HG03442 (cell line): ENCODE results near the gene MPLKIP.
"Not testable (repeated sequence)": the region's sequence is repeated elsewhere in the genome, so short reads cannot be mapped to it uniquely, and the experiment has no call there.

Source experiments
- ATAC-seq: cut with Tn5 transposase; IDR thresholded peaks from one replicate; pipeline ENCODE4 v1.9.1; 2021; ENCODE audit warnings: mild to moderate bottlenecking, moderate library complexity; ENCODE audit not compliant: unreplicated experiment

The MPLKIP gene

DNA sequence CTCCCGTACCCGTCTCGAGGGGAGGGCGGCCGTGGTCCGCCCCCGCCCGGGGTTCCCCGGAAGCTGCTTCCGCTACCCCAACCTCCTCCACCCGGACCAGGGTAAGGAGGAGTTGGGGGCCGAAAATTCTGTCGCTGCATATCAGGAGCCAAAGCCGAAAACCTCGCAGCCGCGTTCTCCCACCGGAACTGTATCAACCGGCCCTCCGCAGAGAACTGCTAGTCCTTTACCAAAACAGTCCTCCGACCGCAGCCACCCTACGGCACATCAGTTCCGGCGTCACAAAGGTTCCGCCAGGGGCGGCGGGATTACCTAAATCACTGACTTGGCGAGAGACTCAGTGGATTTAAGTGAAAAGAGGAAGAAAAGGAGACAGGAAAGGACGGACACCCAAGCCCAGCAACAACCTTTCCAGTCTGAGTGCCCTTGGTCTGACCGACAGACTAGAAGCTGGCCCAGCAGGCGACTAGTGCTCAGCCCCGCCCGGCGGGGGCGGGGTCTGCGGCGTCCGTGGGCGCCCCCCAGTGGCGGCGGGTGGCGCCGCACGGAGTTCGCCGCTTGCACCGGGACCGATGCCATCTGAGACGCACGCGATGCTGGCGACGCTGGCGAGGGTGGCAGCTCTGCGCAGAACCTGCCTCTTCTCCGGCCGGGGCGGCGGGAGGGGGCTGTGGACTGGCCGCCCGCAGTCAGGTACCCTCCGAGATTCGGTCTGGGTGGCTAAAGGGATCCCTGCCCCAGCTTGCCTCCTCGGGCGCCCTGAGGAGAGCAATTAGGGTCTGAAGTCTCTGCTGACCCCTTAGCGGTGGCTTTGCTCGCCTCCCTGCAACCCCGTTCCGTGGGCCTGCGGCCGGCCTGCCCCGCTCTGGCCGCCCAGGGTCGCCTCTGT, at the start of gene MPLKIP, which contains the start of gene SUGCT:
Gene MPLKIP, minus strand, starts transcription at position 195 of the 889 bp plus-strand sequence. Its CDS starts 55 bp downstream, at position 140.
Gene SUGCT, plus strand, starts transcription at position 578 of the 889 bp plus-strand sequence.
- peak; percentile 88 for ATAC-seq

DNA sequence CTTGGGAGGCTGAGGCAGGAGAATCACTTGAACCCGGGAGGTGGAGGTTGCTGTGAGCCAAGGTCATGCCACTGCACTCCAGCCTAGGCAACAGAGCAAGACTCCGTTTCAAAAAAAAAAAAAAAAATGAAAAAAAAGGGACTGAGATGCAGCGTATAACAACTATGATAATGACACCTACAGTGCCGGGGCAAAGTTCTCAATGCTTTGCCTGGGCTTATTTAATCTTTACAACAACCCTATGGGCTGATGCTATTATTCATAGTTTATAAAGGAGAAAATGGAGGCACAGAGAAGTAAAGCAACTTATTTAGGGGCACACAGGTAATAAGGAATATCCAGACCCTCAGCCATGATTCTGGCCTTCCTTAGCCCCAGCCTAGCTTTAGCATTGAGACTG, 48.0 kb upstream of the MPLKIP start:
- ATAC-seq: no peak

DNA sequence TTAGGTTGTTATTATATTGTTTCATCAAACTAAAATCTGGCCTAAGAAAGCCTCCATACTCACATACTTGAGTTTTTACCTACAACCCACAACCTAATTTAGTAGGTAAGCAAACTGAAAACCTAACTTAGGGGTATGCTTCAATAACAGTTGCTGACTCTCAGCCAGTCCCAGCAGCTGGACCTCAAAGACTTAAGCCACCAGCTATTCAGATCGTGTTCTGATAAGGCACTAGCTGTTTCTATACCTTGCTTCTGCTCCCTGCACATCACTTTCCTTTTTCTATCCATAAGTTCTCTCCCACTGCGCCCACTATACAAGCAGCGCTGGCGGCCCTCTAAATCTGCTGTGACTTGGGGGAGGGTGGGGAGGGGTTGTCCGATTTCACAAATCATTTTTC, 42.6 kb upstream of the MPLKIP start:
- no peak for ATAC-seq

DNA sequence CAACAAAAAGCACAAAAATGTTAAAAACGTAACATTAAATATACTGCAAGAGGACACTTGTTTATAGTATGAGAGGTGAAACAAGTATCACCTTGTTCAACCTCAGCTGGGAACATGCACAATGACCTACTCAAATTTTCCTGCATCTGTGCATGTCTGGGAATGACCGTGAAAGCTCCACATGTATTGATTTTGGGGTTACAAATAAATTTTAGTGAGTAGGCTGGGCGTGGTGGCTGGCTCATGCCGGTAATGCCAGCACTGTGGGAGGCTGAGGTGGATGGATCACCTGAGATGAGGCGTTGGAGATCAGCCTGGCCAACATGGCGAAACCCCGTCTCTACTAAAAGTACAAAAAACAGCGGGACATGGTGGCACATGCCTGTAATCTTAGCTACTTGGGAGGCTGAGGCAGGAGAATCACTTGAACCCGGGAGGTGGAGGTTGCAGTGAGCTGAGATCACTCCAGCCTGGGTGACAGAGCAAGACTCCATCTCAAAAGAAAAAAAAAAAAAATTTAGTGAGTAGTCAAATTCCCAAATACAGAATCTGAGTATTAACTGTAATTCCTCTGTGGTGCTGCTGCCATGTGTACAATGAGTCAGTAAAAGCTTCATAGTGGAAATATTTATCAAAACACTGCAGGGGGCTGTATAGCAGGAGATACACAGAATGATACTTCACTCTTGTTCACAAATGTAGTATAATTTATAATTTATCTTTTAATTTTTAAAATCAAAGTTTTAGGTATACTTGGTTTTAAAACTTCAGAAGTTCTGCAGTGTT, 41.5 kb upstream of the MPLKIP start:
- ATAC-seq: no peak

DNA sequence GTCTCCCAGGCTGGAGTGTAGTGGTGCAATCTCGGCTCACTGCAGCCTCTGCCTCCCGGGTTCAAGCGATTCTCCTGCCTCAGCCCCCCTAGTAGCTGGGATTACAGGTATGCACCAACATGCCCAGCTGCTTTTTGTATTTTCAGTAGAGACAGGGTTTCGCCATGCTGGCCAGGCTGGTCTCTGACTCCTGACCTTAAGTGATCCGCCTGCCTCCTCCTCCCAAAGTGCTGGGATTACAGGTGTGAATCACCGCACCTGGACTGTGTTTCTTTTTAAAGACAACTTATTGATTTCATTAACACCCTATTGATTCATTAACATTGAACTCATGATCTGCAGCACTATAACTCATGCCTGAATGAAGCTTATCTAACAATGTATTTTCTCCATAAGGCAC, 40.8 kb upstream of the MPLKIP start:
- not testable (repeated sequence) for ATAC-seq

DNA sequence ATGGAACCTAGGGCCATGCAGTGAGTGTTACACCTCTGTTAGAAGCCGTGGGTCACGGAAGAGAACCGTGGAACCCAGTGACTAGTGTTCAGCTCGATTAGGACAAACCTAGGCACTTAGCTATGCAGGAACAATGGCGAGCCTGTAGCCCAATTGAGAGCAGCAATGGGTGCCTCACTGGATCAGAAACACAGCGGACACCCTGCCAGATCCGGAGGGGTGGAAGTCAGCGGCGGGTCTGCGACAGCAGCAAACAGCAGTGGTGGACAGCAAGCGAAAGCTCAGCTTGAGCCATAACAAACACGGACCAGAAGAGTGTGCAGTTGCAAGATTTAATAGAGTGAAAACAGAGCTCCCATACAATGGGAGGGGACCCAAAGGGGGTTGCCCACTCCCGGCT, 38.7 kb upstream of the MPLKIP start:
- not testable (repeated sequence) for ATAC-seq

DNA sequence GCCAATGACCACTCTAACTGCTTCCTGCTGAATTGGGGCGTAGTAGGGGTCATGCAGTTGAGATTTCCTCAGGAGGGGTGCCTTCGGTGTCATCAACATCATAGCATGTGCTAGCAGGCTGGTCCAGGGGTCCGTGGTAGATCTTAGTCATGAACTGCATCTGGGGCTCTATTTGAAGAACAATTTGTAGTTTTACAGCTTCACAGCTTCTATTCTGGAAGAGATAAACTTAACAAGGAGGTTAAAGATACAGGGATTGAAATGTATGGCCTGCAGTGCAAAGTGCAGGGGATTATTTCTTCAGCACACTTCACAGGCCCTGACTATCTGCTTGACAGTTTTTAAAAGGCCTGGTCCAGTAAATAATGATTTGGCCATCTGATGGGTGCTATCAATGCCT, 33.8 kb upstream of the MPLKIP start:
- ATAC-seq: not testable (repeated sequence)

DNA sequence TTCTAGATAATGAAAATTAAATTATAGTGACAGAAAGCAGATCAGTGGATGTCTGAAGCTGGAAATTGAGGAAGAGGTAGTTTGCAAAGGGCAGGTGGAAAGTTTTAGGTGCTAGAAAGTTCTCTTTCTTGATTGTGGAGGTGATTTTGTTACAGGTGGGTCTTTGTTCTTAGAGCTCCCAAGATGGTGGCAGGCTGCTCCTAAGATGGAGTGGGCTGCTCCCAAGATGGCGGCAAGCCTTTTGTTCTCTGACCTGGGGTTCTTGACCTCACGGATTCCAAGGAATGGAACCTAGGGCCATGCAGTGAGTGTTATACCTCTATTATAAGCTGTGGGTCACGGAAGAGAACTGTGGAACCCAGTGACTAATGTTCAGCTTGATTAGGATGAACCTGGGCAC, 32.9 kb upstream of the MPLKIP start:
- ATAC-seq: no peak

DNA sequence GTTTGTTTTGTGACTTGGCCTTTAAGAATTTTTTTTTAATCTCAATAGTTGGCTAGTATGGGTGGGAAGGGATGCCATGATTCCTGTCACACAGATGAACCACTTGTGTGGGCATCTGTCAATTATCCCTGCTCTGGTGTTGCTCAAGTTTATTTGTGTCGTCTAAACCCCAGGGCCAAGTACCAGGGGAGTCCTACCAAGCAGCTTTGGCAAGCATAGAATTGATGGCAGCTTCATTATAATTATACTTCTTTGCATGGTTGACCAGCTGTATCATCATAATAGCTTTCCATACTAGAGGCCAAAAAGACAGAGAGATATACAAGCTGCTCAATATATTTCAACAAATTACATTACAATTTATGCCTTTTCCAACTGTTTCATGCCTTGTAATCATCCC, 30.8 kb upstream of the MPLKIP start:
- ATAC-seq: no peak

DNA sequence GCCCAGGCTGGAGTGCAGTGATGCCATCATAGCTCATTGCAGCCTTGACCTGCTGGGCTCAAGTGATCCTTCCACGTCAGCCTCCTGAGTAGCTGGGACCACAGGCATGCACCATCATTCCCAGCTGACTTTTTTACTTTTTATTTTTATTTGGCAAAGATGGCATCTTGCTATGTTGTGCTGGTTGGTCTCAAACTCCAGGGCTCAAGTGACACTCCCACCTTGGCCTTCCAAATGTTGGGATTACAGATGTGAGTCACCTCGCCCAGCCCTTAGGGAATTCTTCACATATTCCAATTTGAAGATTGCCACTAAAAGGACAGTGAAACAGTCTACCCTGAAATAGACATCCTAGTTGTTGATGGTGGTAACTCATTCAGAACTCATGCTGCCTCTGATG, 28.1 kb upstream of the MPLKIP start:
- ATAC-seq: no peak

DNA sequence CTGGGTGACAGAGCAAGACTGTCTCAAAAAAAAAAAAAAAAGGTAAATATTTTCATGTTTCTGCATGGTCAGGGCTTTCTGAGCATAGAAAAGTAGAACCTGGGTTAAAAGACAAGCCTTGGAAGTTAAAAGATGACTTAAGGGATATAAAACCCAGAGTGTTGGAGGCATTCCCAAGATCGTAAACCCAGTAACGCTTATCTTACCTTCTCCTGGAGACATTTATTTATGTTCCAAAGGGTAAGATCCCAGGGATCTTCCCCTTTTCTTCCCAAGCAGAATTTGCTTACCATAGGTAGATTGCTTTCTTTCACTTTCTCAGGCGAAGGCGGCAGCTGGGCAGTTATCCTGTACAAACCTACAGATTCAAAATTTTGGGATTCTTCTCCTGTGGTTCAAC, 22.6 kb upstream of the MPLKIP start:
- ATAC-seq: no peak

DNA sequence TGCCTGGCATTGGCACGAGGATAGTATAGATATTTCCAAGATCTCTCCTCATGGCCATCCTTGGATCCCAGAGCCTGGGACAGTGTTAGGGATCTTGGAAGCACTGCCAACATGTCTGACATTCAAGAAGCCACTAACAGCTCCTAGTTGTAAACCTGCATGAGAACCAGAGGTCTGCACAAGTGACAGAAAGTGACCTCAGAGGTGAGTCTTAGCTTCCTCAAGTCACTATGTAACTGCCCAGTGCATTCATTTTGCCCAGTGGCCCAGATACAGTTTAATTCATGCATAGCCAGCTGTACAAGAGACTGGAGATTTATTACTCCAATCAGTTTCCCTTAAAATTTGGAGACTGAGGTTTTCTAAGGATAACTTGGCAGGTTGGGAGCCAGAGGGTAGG, 17.1 kb upstream of the MPLKIP start:
- no peak for ATAC-seq

DNA sequence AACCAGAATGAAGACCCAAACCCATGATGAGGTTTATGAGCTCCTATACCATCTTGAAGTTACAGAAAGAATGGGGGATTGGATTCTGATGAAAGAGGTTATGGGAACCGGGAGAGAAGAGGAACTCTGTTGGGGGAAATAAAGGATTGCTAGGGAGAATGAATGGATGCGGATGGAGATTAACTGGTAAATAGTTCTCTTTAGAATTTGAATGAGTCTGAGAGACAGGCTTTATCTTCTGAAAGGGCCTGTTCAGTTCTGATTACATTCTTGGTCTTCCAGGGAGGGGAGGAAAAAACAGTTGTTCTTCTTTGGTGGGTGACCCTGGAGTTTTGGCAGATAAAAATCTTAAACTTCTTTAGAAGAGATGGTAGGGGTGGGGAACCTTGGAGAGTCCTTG, 14.2 kb upstream of the MPLKIP start:
- ATAC-seq: no peak

DNA sequence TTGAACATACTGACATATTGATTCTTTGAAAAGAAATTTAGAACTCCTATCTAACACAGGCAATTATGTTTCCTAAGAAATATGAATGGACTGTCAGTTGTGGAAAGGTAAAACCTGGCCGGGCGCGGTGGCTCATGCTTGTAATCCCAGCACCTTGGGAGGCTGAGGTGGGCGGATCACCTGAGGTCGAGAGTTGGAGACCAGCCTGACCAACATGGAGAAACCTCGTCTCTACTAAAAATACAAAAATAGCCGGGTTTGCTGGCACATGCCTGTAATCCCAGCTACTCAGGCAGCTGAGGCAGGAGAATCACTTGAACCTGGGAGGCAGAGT, 13.8 kb upstream of the MPLKIP start:
- ATAC-seq: not testable (repeated sequence)

DNA sequence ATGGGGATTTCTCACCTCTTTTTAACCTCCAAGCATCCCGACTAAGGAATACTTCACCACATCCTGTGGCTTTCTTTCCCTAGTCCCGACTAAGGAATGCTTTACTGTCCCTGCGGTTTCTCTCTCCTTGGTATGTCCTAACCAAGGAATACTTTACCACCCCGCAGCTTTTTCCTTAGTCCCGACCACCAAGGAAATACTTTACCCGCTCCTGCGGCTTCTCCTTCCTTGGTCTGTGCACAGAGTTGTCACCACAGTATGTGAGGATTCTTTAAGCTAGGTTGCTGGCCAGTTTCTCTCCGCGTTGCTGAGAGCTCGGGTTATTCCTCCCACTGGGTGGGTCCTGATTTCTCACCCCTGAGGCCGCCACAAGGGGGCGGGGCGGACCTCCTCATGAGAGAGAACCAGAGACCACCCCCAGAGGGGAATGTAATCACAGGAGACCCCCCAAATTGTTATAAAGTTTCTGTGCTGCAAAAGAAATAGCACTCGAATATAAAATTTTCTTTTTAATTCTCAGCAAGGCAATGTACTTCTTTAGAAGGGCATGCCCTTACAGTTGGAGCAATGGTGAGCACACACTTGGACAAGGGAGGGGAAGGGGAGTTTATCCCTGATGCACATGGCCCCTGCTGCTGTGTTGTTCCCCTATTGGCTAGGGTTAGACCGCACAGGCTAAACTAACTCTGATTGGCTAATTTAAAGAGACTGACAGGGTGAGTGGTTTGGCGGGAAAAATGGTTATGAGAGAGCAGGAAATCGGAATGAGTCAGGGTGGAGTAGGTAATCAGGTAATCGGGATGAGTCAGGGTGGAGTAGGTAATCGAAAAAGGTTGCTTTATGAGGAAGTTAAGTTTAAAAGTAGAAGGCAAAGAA, 13.2 kb upstream of the MPLKIP start:
- no peak for ATAC-seq

DNA sequence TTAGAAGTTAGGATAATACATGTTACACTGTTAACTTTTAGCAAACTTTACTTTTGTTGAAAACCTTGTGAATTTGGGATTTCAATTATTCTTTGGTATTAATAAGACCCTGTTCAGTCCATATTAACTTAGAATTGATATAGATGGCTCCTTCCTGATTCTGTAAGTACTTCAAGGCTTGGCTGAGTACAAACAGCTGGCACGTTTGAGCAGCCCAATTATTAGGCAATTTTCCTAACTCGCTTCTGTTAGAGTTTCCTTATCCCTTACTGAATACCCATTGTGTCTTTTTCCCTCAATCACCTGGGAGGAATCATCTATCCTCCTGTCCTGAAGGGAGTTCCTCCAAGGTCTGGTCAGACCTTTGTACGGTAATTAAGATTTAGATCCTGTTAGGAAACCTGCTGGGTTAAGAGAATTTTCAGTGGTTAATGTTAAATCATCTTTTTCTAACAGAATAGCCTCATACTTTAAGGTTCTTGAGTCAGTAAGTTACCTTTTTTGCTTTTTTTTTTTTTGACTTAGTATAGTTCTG, 11.2 kb upstream of the MPLKIP start:
- not testable (repeated sequence) for ATAC-seq

DNA sequence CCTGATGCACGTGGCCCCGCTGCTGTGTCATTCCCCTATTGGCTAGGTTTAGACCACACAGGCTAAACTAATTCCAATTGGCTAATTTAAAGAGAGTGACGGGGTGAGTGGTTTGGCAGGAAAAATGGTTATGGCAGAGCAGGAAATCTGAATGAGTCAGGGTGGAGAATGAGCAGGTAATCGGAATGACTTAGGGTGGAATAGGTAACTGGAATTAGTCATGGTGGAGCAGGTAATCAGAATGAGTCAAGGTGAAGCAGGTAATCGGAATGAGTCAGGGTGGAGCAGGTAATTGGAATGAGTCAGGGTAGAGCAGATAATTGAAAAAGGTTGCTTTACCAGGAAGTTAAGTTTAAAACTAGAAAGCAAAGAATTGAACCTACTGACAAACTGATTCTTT, 7.5 kb upstream of the MPLKIP start:
- not testable (repeated sequence) for ATAC-seq

DNA sequence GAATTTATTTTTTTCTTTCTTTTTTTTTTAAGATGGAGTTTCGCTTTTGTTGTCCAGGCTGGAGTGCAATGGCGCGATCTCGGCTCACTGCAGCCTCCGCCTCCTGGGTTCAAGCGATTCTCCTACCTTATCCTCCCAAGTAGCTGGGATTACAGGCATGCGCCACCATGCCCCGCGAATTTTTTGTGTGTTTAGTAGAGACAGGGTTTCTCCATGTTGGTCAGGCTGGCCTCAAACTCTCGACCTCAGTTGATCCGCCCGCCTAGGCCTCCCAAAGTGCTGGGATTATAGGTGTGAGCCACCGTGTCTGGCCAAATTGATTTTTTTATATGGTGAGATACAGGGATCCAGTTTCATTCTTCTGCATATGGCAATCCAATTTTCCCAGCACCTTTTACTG, 5.5 kb upstream of the MPLKIP start:
- not testable (repeated sequence) for ATAC-seq

DNA sequence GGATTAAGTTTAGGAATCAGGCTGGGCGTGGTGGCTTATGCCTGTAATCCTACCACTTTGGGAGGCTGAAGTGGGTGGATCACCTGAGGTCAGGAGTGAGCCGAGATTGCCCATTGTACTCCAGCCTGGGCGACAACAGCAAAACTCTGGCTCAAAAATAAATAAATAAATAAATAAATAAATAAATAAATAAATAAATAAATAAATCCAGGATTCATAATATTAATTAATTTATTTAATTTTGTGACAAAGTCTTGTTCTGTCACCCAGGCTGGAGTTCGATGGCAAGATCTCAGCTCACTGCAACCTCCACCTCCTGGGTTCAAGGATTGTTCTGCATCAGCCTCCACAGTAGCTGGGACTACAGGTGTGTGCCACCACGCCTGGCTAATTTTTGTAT, 4.6 kb upstream of the MPLKIP start:
- ATAC-seq: no peak

DNA sequence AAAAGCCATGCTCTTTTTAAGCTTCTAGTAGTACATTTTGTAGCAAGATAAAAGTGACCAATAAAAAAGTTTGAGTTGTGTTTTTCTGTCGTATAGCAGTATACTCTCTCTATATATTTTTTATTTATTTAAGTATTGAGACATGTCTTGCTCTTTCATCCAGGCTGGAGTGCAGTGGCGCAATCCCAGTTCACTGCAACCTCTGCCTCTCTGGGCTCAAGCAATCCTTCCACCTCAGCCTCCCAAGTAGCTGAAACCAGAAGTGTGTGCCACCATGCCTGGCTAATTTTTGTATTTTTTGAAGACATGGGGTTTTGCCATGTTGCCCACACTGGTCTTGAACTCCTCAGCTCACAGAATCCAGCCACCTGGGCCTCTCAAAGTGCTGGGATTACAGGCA, 3.1 kb upstream of the MPLKIP start:
- no peak for ATAC-seq

DNA sequence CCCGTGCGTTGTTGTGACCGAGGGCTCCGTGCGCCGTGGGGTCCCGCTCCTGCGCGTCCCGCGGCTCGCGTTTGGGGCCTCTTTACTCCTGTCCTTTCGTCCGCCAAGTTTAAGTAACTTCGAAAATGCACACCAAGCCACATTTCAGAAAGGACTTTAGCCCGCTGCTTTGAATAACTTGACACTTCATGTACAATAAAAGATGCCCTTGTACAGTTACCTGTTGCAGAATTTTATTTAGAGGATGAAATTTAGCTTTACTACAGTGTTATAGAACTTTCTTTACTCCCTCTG, 842 bp upstream of the MPLKIP start:
- ATAC-seq: no peak
